ENCODE data around the gene RHOD. TPM values are rescaled to one million over a fixed set of nuclear protein-coding genes. Genes with fewer than 3 reads are reported as not detected.

RHOD gene
- total and polyA plus RNA-seq, 9 of the 15 experiments (the other 6 are each of a cell fraction or from before 2014, with no cell fraction given) = not detected

GRCh38 chr11:67024410-67024809 is 32.2 kb upstream of the RHOD start:
- Histone ChIP-seq H3K36me3 (ENCODE audit: control insufficient read depth, insufficient read depth, low read length) (no peaks in the 10 kb centered on the region), H3K27ac (ENCODE audit: extremely low read depth, low read depth, low read length) (no peak overlapping the region), H3K4me1 (replicated peaks in 1 of 2; ENCODE audit: control insufficient read depth in 2 of 2, insufficient read depth in 2 of 2, low read length in 2 of 2) (peaks cover 0 to 23% of the 10 kb centered on the region in 2 experiments; a peak in 2 of 5 replicates), H3K9me1 (ENCODE audit: control insufficient read depth, insufficient read depth, low read length) (no peaks in the 10 kb centered on the region), H2AFZ (ENCODE audit: low read depth, low read length) (no peak overlapping the region), H3K9ac (ENCODE audit: insufficient read depth in 1 of 2, low read depth in 2 of 2, low read length in 2 of 2) (no peak overlapping the region), H3K9me3 (replicated peaks; ENCODE audit: control insufficient read depth, insufficient read depth, low read depth, low read length) (no peaks in the 10 kb centered on the region), H3K27me3 (ENCODE audit: control insufficient read depth in 2 of 2, insufficient read depth in 2 of 2, low read length in 2 of 2) (peaks cover 6 to 28% of the 10 kb centered on the region in 2 experiments; a peak in 3 of 5 replicates), H3K4me3 (no peak overlapping the region), H4K20me1 (replicated peaks; ENCODE audit: control insufficient read depth, insufficient read depth, low read length) (no peaks in the 10 kb centered on the region; the same call in 1 of the 2 replicates), H3K4me2 (ENCODE audit: insufficient read depth, low read length) (no peak overlapping the region), H3K79me2 (ENCODE audit: control insufficient read depth, insufficient read depth, low read length) (no peaks in the 10 kb centered on the region)
- 0% methylated on average over 5 of the region's 5 CpGs for WGBS (ENCODE audit: insufficient coverage, low coverage, missing lambda C conversion rate)
- in situ Hi-C loops (cut with MboI) (no loop called here), intact Hi-C loops (cut with micrococcal nuclease) (no loop called here)
- FAIRE-seq = no peak
- no peak for ATAC-seq
- POLR2A ChIA-PET = interaction anchor here (0.7 to 1.1 kb wide), 2 partner anchors 15 to 18 kb away, joined by 3 read pairs; no protein-coding TSS in a partner anchor
- DNase-seq (ENCODE audit: extremely low read depth in 1 of 4, low spot score in 3 of 4) = no peak
- TF ChIP-seq SAP30 (IDR thresholded peaks at IDR 0.05; ENCODE audit: borderline replicate concordance, insufficient read depth, low read depth, low read length, poor library complexity, severe bottlenecking) (no peak), ZNF695 (CRISPR knock-in tag; IDR thresholded peaks at IDR 0.05) (no peak), CUX1 (CRISPR knock-in tag; IDR thresholded peaks at IDR 0.05) (no peak), ARNT (IDR thresholded peaks at IDR 0.05) (no peak), NFIC (IDR thresholded peaks at IDR 0.05) (no peak), POLR2G (IDR thresholded peaks at IDR 0.05; ENCODE audit: low read depth, low read length) (no peak), PBX2 (CRISPR knock-in tag; IDR thresholded peaks at IDR 0.05; ENCODE audit: low read depth) (no peak), PBX2 (tag; conservative IDR thresholded peaks at IDR 0.05; ENCODE audit: low read depth) (no peak), CREB5 (CRISPR knock-in tag; IDR thresholded peaks at IDR 0.05) (no peak), MLX (CRISPR knock-in tag; conservative IDR thresholded peaks at IDR 0.05) (no peak), PHTF2 (CRISPR knock-in tag; IDR thresholded peaks at IDR 0.05) (no peak), ZNF311 (CRISPR knock-in tag; IDR thresholded peaks at IDR 0.05) (no peak), ARHGAP35 (IDR thresholded peaks at IDR 0.05; ENCODE audit: partially characterized antibody) (no peak)
- BruUV-seq (replicated peaks) = no TSS peak
- CTCF ChIA-PET (ENCODE audit: low intra/inter-chr PET ratio) = no interaction called here

Data from K562 (cell line).